Activated CD4-positive, alpha-beta T cell treated with anti-CD3 and anti-CD28 coated beads, Interleukin-2, amount 50 U/mL, for 1 hour (primary cell): Measurements from ENCODE around the gene SNAPC2.

Experiments
- DNase-seq: peaks from one replicate; pipeline ENCODE4 v3.0.0-alpha.2; 2020

SNAPC2 gene, protein sequence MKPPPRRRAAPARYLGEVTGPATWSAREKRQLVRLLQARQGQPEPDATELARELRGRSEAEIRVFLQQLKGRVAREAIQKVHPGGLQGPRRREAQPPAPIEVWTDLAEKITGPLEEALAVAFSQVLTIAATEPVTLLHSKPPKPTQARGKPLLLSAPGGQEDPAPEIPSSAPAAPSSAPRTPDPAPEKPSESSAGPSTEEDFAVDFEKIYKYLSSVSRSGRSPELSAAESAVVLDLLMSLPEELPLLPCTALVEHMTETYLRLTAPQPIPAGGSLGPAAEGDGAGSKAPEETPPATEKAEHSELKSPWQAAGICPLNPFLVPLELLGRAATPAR

DNA sequence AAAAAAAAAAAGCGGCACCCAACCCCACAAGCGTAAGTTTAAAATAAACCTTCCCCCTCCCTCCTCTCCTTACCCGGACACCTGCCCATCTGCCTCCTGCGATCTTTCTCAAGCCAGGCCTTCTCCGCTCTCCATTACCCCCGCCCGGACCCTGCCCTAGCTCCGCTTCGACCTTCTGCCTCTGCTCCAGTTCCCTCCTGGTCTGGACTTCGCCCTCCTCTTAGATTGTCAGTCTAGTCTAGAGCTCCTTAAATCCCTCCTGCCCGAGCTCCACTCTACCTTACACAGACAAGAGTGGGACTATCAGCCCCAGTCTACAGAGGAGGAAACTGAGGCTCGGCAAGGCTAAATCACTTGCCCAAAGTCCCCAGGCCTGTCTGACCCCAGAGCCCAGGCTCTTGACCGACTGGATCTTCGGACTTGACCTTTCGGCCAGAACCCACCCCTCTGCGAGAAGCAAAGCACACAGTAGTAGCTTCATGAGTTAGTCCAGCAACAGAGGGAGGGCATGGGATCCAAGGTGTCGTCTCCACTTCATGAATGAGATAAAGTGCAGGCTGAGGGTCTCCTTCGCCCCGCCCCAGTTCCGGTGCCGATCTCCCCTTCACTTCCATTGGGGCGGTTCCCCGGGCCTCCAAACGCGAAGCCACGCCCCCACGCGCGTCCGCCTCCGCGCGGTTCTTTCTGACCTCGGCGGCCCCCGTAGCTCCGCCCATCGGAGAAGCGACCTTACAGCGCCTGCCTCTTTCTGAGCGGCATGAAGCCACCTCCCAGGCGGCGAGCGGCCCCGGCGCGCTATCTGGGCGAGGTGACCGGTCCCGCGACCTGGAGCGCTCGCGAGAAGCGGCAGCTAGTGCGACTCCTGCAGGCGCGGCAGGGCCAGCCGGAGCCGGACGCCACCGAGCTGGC is at the start of gene SNAPC2:
Gene SNAPC2, plus strand, starts transcription at position 729 of the 909 bp plus-strand sequence. Its CDS starts 29 bp downstream, at position 758.
- DNase-seq = peak; percentile 95

DNA sequence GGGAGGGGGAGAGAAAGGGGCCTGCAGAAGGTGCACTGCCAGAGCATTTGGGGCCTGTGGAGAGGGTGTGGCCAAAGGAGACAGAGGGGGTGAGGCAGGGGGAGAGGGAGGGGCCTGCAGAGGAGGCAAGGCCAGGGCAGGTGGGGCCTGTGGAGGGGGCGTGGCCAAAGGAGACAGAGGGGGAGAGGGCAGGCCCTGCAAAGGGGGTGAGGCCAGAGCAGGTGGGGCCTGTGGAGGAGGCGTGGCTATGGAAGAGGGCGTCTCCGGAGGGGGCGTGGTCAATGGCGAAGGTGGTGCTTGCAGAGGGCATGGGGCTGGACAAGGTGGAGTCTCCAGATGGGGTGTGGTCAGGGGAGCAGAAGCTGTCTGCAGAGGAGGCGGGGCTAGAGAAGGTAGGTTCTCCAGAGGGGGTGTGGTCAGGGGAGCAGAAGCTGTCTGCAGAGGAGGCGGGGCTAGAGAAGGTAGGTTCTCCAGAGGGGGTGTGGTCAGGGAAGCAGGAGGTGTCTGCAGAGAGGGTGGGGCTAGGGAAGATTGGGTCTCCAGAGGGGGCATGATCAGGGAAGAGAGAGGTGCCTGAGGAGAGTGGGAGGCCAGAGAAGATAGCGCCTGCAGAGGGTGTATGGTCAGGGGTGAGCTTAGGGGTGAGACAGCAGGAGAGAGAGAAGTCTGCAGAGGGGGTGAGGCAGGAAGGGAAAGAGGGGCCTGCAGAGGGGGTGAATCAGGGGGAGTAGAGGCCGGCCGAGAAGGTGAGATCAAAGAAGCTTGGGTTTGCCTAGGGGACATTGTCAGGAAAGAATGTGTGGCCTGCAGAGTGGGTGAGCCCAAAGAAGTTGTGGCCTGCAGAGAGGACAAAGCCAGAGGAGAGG is 49.3 kb upstream of the SNAPC2 start:
- DNase-seq = peak; percentile 45

DNA sequence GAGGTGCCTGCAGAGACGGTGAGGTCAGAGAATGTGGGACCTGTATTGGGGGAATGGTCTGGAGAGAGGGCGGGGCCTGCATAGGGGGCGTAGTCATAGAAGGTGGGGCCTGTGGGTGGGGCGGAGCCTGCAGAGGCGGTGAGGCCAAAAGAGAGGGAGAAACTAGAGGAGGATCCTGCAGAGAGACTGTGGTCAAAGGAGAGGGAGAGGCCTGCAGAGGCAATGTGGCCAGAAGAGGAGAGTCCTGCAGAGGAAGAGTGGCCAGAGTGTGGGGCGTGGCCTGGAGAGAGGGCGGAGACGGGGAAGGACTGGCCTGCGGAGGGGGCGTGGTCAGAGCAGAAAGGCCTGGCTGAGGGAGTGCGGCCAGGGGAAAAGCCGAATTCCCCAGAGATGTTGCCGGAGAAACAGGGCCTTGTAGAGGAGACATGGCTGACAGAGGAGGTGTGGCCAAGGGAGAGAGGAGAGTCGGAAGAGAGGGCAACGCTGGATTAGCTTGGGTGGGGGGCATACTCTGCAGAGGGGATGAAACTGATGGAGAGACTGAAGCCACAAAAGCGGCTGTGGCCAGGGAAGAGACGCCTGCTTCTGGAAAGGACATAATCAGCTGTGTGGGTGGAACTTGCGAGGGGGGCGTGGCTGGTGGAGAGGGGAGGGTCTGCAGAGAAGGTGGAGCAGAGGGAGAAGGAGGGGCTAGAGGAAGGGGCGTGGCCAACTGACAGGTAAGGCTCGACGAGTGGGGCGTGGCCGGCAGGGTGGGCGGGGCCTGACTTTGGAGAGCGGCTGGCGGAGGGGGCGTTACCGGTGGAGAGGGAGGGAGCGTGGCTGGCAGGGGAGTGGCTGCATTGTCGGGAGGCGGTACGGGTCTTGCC is 48.5 kb upstream of the SNAPC2 start:
- peak; percentile 93 for DNase-seq

DNA sequence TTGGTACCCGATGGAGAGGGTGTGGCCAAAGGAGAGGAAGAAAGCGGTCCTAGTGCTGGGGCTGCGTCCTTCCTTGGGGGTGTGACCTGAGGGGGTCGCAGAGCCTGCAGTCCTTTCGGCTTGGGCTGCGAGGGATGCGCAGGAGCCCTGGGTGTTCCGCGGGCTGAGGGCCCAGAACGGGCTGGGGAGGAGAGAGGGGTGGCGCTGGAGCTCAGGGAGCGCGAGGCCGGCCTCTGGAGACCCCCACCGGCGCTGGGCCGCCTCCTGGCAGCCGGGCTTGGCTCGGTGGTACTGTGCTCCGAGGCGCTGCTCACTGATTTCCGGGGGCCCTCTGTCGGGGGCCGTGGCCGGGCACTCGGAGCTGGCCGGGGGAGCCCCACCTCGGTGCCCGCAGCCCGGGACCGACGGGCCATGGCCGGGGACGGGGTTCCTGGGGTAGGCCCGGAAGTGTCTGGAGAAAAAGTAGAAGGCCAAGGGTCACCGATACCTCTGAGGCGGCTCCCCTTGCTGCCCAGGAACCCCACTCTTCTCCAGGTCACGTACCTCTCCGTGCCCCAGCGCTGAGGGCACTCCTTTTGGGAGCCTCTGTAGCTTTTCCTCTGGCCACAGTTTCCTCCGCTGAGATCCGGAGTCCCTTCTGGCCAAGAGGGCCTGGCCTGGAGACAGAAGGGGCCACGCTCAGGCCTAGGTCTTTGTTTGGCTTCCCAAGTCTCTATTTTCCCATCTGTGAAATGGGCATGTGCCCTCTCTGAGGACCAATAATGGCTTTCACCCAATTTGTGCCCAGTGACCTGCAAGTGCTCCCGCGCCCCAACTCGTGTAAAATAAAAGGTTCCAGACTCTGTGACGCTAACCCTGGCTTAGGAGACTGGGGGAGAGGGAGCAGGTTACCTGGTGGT is 47.6 kb upstream of the SNAPC2 start:
- DNase-seq = no peak

DNA sequence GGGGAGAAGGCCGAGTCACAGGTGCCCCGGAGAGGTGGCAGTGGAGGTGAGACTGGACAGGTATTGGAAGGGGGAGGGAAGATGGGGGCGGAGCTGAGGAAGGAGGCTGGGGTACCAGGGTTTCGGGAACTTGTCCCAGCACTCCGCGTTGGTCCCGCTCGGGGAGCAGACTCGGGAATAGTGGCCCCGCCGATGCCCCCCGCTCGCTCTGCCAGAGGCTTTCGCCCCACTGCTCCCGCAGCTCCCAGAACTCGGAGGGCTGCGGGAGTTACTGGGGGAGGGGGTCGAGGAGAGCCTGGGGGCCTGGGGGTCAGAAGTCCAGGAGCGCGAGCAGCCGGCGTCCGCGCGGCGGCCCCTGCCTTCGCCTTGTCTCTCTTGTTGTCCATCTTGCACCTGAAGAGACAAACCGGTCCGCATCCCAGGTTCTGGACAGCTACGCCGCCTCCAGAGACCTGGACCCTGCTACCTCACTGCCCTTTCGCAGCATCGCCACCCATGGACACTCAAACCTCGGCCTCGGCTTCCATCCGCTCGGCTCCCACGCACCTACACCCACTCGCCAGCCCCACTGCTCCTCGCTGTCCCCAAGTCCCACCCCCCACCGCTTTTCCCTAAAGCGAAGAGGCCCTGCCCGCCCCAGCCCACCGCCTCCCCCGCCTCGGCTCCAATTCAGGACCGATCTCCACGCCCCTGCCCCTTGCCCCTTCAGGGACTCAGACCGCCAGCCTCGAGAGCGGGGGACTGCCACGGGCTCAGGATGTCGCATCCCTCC is 46.6 kb upstream of the SNAPC2 start:
- DNase-seq = no peak

GRCh38 chr19:7874076-7874896 is 45.9 kb upstream of the SNAPC2 start, which contains the start of gene PRR36:
PRR36 (minus strand) TSS chr19:7874390; CDS start chr19:7873689, 701 bp downstream.
- no peak for DNase-seq

- DNase-seq = no peak
These were observed 45.3 kb upstream of the SNAPC2 start for GRCh38 chr19:7874897-7875273.

GRCh38 chr19:7877249-7877836 is 42.8 kb upstream of the SNAPC2 start:
- no peak for DNase-seq

- DNase-seq = no peak
These were observed 40.9 kb upstream of the SNAPC2 start for GRCh38 chr19:7879111-7879807.

GRCh38 chr19:7879836-7880235 is 40.3 kb upstream of the SNAPC2 start:
- DNase-seq = no peak

- DNase-seq = no peak
These were observed 38.2 kb upstream of the SNAPC2 start for GRCh38 chr19:7881910-7882309.

- DNase-seq = no peak
These were observed 37.0 kb upstream of the SNAPC2 start for GRCh38 chr19:7883105-7883504.

DNA sequence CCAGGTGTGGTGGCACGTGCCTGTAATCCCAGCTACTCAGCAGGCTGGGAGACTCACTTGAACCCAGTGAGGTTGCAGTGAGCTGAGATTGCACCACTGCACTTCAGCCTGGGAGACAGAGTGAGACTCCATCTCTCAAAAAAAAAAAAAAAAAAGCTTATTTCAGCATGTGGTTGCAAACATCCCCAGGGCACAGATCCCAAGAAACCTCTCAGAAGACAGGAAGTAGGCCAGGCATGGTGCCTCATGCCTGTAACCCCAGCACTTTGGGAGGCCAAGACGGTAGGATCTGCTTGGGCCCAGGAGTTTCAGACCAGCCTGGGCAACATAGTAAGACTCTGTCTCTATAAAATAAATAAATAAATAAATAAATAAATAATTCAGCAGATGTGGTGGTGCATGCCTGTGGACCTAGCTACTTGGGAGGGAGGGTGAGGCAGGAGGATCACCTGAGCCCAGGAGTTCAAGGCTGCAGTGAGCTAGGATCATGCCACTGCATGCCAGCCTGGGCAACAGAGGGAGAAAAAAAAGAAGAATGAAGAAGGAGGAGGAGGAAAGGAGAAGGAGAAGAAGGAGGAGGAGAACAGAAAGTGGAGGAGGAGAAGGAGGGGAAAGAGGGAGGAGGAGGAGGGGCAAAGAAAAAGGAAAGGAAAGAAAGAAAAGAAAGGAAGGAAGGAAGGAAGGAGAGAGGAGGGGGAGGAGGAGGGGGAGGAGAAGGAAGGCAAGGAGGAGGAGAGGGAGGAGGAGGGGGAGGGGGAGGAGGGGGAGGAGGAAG is 36.2 kb upstream of the SNAPC2 start:
- no peak for DNase-seq

- no peak for DNase-seq
These were observed 34.3 kb upstream of the SNAPC2 start for GRCh38 chr19:7885818-7886217.

- DNase-seq = no peak
These were observed 32.6 kb upstream of the SNAPC2 start for GRCh38 chr19:7887408-7888144.

DNA sequence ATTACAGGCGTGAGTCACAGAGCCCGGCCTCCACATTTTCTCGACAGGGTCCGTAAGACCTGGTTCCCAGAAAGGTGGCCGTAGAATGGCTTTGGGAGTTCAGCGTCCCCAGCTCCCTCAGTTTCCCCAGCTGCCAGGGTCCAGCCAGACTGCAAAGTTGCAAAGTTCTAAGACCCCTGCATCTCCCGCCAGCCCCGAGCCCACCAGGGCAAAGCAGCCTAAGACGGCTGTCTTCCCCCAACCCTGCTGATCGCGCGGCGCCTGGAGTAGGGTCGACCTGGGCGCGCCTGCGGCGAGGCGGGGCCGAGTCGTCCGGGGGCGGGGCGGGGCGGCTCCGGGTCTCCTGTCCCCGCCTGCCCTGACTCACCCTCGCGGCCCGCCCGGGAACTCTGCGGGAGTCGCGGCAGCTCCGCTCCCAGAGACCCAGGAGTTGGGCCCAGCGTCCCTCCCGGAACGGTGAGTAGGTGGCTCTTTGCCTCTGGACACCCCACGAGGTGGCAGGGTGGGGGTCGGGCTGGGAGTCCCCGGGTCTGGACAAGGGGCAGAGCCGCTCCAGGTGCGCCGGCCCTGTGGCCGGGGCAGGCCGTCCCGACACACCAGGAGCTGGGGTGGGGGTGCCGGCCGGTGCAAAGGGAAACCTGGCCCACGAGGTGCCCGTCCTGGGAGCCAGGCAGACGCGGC is 31.9 kb upstream of the SNAPC2 start, which contains the start of gene LRRC8E:
Gene LRRC8E, plus strand, starts transcription at position 366 of the 681 bp plus-strand sequence. CDS start 7,094 bp downstream, outside the sequence.
- DNase-seq = peak; percentile 29
